ENCODE measurements around the gene PAX8. TPM values are rescaled to one million over a fixed set of nuclear protein-coding genes. Genes with fewer than 3 reads are reported as not detected.
A peak's percentile ranks its signal among the peaks of the same experiment; 100 is the strongest.

The PAX8 gene
- total and polyA plus RNA-seq, 2 donors from 2014 or later = 199 to 607 TPM

- no peak for TF ChIP-seq CTCF (IDR thresholded peaks at IDR 0.05; ENCODE audit: borderline replicate concordance, extremely low read depth, insufficient read depth)
- Histone ChIP-seq H3K9ac (ENCODE audit: low read length in 3 of 3) (no peak overlapping the region), H3K27ac (ENCODE audit: low read depth in 2 of 2, low read length in 2 of 2) (peak overlapping the region; percentile 57 to 73), H3K27me3 (ENCODE audit: control insufficient read depth, insufficient read depth, low read length) (no peaks in the 10 kb centered on the region), H3K36me3 (ENCODE audit: control insufficient read depth in 2 of 3, insufficient read depth in 3 of 3, low read length in 3 of 3) (peaks cover 7 to 25% (median 7%) of the 10 kb centered on the region in 3 donors), H3K9me3 (ENCODE audit: control insufficient read depth in 2 of 3, insufficient read depth in 1 of 3, low read length in 3 of 3) (no peaks in the 10 kb centered on the region), H3K4me1 (ENCODE audit: control insufficient read depth in 2 of 3, insufficient read depth in 2 of 3, low read depth in 1 of 3, low read length in 3 of 3) (peaks cover 14 to 62% (median 48%) of the 10 kb centered on the region in 3 donors), H3K4me3 (ENCODE audit: low read length in 3 of 3) (no peak overlapping the region)
- FAIRE-seq = no peak
- no peak for DNase-seq
- intact Hi-C loops (cut with DNase I) = no loop called here
Measured at GRCh38 chr2:113224647-113225236, 54.0 kb downstream of the PAX8 start.

DNA sequence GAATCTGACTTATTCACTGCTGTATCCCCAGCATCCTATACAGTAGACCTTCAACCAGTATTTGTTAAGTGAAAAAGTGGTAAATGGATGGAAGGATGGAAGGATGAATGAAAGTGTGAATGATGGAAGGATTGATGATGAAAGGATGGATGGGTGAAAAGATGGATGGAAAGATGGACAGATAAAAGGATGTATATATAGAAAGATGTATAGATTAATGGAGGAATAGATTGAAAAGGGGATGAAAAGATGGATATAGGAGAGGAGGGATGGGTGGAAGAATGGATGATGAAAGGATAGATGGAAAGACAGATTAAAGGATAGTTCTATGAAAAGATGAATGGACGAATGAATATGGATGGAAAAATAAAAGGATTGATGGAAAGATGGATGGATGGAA, 54.9 kb downstream of the PAX8 start:
- H3K9me3 ChIP-seq (ENCODE audit: control insufficient read depth in 2 of 3, insufficient read depth in 1 of 3, low read length in 3 of 3) = no peaks in the 10 kb centered on the region
- H3K4me3 ChIP-seq (ENCODE audit: low read length in 3 of 3) = no peak overlapping the region
- H3K36me3 ChIP-seq (ENCODE audit: control insufficient read depth in 2 of 3, insufficient read depth in 3 of 3, low read length in 3 of 3) = peaks cover 5 to 25% (median 7%) of the 10 kb centered on the region in 3 donors
- H3K27me3 ChIP-seq (ENCODE audit: control insufficient read depth, insufficient read depth, low read length) = no peaks in the 10 kb centered on the region
- H3K9ac ChIP-seq (ENCODE audit: low read length in 3 of 3) = no peak overlapping the region
- FAIRE-seq (no peak), DNase-seq (no peak)
- intact Hi-C loops (cut with DNase I) = no loop called here
- TF ChIP-seq CTCF (IDR thresholded peaks at IDR 0.05; ENCODE audit: borderline replicate concordance, extremely low read depth, insufficient read depth) = no peak
- peaks cover 14 to 69% (median 53%) of the 10 kb centered on the region in 3 donors for H3K4me1 ChIP-seq (ENCODE audit: control insufficient read depth in 2 of 3, insufficient read depth in 2 of 3, low read depth in 1 of 3, low read length in 3 of 3)
- H3K27ac ChIP-seq (ENCODE audit: low read depth in 2 of 2, low read length in 2 of 2) = no peak overlapping the region

- Histone ChIP-seq H3K27me3 (ENCODE audit: control insufficient read depth, insufficient read depth, low read length) (no peaks in the 10 kb centered on the region), H3K36me3 (ENCODE audit: control insufficient read depth in 2 of 3, insufficient read depth in 3 of 3, low read length in 3 of 3) (peaks cover 4 to 19% (median 7%) of the 10 kb centered on the region in 3 donors), H3K9me3 (ENCODE audit: control insufficient read depth in 2 of 3, insufficient read depth in 1 of 3, low read length in 3 of 3) (no peaks in the 10 kb centered on the region), H3K4me1 (ENCODE audit: control insufficient read depth in 2 of 3, insufficient read depth in 2 of 3, low read depth in 1 of 3, low read length in 3 of 3) (peaks cover 25 to 86% (median 63%) of the 10 kb centered on the region in 3 donors), H3K4me3 (ENCODE audit: low read length in 3 of 3) (no peak overlapping the region), H3K9ac (ENCODE audit: low read length in 3 of 3) (no peak overlapping the region), H3K27ac (ENCODE audit: low read depth in 2 of 2, low read length in 2 of 2) (peak overlapping the region; percentile 20 to 95)
- intact Hi-C loops (cut with DNase I) = no loop called here
- no peak for FAIRE-seq
- no peak for TF ChIP-seq CTCF (IDR thresholded peaks at IDR 0.05; ENCODE audit: borderline replicate concordance, extremely low read depth, insufficient read depth)
- DNase-seq = no peak
Measured at GRCh38 chr2:113221846-113222245, 56.9 kb downstream of the PAX8 start.

All from kidney (tissue), 14 donors.